Measurements from ENCODE around the gene CCDC39.

DNA sequence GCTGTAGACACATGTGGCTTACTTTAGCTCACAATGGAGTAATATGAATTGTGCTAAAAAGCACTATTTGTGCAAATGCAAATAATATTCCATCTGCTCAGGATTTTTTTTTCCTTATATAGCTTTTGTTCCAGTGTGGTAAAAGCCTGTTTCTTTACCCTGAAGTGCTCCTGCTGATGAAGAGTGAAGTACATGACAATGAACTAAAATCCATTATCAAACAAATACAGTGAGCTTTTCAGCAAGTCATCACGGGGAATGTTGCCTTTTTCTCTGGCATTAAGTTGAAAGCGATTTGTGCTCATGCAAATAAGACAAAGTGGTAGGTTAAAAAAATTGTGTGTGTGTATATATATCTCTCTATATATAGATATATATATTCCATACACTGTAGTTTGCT is 28.6 kb upstream of the CCDC39 start:
- no peak for TF ChIP-seq POLR2A (IDR thresholded peaks at IDR 0.05)
- TF ChIP-seq, protein P1, sequence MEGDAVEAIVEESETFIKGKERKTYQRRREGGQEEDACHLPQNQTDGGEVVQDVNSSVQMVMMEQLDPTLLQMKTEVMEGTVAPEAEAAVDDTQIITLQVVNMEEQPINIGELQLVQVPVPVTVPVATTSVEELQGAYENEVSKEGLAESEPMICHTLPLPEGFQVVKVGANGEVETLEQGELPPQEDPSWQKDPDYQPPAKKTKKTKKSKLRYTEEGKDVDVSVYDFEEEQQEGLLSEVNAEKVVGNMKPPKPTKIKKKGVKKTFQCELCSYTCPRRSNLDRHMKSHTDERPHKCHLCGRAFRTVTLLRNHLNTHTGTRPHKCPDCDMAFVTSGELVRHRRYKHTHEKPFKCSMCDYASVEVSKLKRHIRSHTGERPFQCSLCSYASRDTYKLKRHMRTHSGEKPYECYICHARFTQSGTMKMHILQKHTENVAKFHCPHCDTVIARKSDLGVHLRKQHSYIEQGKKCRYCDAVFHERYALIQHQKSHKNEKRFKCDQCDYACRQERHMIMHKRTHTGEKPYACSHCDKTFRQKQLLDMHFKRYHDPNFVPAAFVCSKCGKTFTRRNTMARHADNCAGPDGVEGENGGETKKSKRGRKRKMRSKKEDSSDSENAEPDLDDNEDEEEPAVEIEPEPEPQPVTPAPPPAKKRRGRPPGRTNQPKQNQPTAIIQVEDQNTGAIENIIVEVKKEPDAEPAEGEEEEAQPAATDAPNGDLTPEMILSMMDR (IDR thresholded peaks at IDR 0.05) = no peak

Measured in heart left ventricle (tissue), 13 donors.